Activated CD4-positive, alpha-beta T cell treated with anti-CD3 and anti-CD28 coated beads, Interleukin-2, amount 50 U/mL, for 48 hours (primary cell): ENCODE data around the gene REP15.
"Not testable (repeated sequence)": the region's sequence is repeated elsewhere in the genome, so short reads cannot be mapped to it uniquely, and the experiment has no call there.

ENCODE experiments used
- DNase-seq, 2 experiments: peaks; one replicate each; pipeline ENCODE4 v3.0.0-alpha.2; 2020

REP15 gene

GRCh38 chr12:27696293-27696652 lies at the start of gene REP15:
REP15 (plus strand) TSS chr12:27696447; CDS start chr12:27696563, 116 bp downstream.
- DNase-seq, result no peak

- no peak for DNase-seq
Measured at GRCh38 chr12:27650011-27650410, 46.2 kb upstream of the REP15 start.

GRCh38 chr12:27651201-27651600 lies 45.0 kb upstream of the REP15 start:
- no peak for DNase-seq

- DNase-seq, result peak in 1 of 2 experiments; percentile 10
Measured at GRCh38 chr12:27652174-27652763, 44.0 kb upstream of the REP15 start.

GRCh38 chr12:27653661-27654060 lies 42.6 kb upstream of the REP15 start:
- no peak for DNase-seq

GRCh38 chr12:27655476-27655875 lies 40.8 kb upstream of the REP15 start:
- not testable (repeated sequence) for DNase-seq

GRCh38 chr12:27657296-27657695 lies 39.0 kb upstream of the REP15 start:
- no peak for DNase-seq

- no peak for DNase-seq
Measured at GRCh38 chr12:27665704-27666103, 30.5 kb upstream of the REP15 start.

GRCh38 chr12:27666510-27666909 lies 29.7 kb upstream of the REP15 start:
- no peak for DNase-seq

GRCh38 chr12:27667540-27667939 lies 28.7 kb upstream of the REP15 start:
- DNase-seq, result peak in 1 of 2 experiments; percentile 3

GRCh38 chr12:27672051-27672450 lies 24.2 kb upstream of the REP15 start:
- no peak for DNase-seq

- no peak for DNase-seq
Measured at GRCh38 chr12:27672643-27673042, 23.6 kb upstream of the REP15 start.

GRCh38 chr12:27673101-27673718 lies 23.0 kb upstream of the REP15 start:
- no peak for DNase-seq

- DNase-seq, result no peak
Measured at GRCh38 chr12:27674989-27675388, 21.3 kb upstream of the REP15 start.

GRCh38 chr12:27680619-27681018 lies 15.6 kb upstream of the REP15 start:
- no peak for DNase-seq

GRCh38 chr12:27682534-27682933 lies 13.7 kb upstream of the REP15 start:
- no peak for DNase-seq

GRCh38 chr12:27685274-27685673 lies 11.0 kb upstream of the REP15 start:
- DNase-seq, result no peak

- DNase-seq, result no peak
Measured at GRCh38 chr12:27686147-27686546, 10.1 kb upstream of the REP15 start.

- no peak for DNase-seq
Measured at GRCh38 chr12:27688671-27689070, 7.6 kb upstream of the REP15 start.

GRCh38 chr12:27689558-27690180 lies 6.6 kb upstream of the REP15 start:
- DNase-seq, result no peak

- no peak for DNase-seq
Measured at GRCh38 chr12:27693403-27693802, 2.8 kb upstream of the REP15 start.

- DNase-seq, result no peak
Measured at GRCh38 chr12:27695556-27696292, 523 bp upstream of the REP15 start.

- DNase-seq, result no peak
Measured at GRCh38 chr12:27696864-27697564, 767 bp downstream of the REP15 start.
